ENCODE data around the gene PPP1R15B.

PPP1R15B gene

DNA sequence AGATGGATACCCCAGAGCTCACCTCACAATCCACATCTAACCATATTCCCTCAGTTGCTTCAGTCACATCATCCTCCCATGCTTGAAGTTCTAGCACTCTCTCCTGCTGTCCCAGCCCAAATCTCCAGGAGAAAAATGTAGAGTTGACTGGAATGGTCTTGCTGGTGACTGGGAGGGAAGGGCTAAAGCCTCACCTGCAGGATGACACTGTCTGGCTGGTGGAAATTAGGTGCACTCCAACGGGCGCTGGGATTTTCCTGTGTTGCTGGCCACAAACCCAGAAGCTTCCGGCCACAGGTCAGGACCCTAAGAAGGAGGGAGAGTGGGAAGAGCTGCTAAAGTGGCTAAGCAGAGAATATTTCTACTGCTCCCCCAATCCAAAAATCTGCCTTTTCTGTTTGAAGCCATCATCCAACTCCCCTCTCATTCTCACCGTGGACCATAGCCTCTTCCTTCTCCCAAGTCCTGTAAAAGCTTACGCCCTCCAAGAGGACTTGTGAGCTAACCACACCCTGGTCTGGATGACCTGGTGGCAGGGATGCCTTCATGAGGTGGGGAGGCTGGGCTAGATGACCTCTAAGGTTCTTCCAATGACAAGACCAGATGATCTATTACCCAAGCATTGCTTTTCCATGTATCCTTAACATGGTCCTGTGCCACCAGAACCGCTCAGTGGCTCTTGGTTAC is 37.5 kb upstream of the PPP1R15B start:
- TF ChIP-seq, protein P1, sequence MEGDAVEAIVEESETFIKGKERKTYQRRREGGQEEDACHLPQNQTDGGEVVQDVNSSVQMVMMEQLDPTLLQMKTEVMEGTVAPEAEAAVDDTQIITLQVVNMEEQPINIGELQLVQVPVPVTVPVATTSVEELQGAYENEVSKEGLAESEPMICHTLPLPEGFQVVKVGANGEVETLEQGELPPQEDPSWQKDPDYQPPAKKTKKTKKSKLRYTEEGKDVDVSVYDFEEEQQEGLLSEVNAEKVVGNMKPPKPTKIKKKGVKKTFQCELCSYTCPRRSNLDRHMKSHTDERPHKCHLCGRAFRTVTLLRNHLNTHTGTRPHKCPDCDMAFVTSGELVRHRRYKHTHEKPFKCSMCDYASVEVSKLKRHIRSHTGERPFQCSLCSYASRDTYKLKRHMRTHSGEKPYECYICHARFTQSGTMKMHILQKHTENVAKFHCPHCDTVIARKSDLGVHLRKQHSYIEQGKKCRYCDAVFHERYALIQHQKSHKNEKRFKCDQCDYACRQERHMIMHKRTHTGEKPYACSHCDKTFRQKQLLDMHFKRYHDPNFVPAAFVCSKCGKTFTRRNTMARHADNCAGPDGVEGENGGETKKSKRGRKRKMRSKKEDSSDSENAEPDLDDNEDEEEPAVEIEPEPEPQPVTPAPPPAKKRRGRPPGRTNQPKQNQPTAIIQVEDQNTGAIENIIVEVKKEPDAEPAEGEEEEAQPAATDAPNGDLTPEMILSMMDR (conservative IDR thresholded peaks at IDR 0.05; ENCODE audit: low read depth, low read length): no peak
- no peak for DNase-seq (ENCODE audit: low read depth)
- H3K4me3 ChIP-seq (ENCODE audit: low read length): no peak overlapping the region

DNA sequence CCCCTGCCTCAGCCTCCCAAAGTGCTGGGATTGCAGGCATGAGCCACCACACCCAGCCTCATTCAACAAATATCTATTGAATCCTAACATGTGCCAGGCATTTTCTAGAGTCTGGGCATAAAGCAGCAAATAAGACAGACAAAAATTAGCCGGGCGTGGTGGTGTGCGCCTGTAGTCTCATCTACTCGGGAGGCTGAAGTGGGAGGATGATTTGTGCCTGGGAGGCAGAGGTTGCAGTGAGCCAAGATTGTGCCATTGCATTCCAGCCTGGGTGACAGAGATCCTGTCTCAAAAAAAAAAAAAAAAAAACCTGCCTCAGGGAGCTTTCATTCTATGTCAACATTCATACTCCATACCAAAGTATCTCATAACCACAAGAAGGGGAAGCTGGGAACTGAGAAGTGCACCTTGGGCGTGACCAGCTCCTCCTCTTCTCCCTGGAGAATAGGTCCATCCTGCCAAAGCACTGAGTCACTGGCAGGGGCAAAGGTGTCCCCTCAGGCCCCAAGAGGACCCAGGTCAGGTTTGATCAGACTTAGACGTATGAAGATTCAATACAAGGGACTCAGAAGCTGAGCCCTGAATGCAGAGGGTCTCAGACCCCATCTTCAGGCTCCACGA is 36.8 kb upstream of the PPP1R15B start:
- TF ChIP-seq, protein P1 (conservative IDR thresholded peaks at IDR 0.05; ENCODE audit: low read depth, low read length): no peak
- no peak for DNase-seq (ENCODE audit: low read depth)
- no peak overlapping the region for H3K4me3 ChIP-seq (ENCODE audit: low read length)

DNA sequence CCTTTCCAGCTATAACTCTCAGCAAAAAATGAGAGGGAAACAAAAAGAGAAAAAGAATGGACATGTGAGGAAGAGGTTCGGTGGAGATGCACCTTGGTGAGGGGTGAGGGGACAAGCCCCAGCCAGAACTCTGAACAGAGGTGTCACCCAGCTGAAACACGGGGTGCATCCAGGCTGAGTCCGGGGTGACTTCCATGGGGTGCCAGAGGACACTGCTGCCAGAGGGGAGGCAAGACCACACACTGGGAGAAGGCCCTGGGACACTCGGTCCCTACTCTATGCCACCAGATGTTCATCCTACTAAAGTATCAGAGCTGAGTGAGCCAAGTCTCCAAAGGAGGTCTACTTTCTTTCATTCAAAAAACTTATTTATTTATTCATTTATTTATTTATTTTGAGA is 36.1 kb upstream of the PPP1R15B start:
- TF ChIP-seq, protein P1 (conservative IDR thresholded peaks at IDR 0.05; ENCODE audit: low read depth, low read length): no peak
- no peak for DNase-seq (ENCODE audit: low read depth)
- no peak overlapping the region for H3K4me3 ChIP-seq (ENCODE audit: low read length)

DNA sequence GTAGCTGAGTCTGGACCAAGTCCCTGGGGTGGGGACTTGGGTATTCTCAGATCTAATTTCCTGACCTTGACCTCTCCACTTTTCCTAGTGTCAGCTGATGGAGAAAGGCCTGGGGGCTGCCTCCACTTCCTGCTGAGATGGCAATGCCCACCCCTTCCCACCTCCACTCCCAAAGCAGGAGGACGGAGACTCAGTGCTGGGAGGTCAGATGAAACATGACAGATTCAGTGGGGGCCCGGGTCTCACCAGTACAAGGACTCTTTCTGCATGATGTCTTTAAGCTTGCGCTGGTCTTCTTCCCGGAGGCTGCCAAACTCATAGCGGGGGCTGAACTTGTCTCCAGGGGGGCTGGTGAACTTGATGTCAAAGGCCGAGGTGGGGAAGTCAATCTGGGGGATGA is 35.6 kb upstream of the PPP1R15B start:
- TF ChIP-seq, protein P1 (conservative IDR thresholded peaks at IDR 0.05; ENCODE audit: low read depth, low read length): no peak
- no peak for DNase-seq (ENCODE audit: low read depth)

DNA sequence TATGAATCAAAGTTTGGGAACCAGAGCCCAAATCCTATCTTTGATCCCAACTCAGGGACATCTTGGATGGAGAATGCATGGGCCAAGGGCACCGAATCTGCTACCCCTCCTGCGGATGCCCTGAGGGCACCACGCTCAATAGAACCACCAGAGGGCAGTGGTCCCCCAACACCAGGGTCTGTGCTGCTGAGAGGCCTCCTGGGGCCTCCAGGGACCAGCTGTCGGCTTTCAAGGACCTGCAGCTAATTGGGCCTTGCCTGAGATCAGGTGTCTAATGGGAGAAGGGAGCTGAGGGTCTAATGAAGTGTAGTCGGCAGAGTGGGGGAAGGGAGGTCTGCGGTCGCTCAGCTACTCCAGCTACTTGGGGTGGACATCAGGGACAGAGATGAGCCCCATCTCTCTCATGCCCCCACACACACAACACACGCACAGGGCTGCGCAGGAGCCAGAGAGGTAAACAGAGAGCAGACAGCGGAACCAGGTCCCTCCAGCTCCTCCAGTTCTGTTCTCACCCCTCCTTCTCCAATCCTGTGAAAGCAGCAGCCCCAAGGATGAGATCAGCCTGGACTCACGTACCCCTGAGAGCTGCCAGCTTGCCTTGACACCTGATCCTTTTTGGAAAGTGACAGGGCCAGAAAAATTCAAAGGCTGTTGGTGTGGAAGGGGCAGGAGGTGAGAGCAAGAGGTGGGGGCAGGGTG is 34.9 kb upstream of the PPP1R15B start:
- H3K4me3 ChIP-seq (ENCODE audit: low read length): no peak overlapping the region
- no peak for DNase-seq (ENCODE audit: low read depth)
- TF ChIP-seq, protein P1 (conservative IDR thresholded peaks at IDR 0.05; ENCODE audit: low read depth, low read length): peak; percentile 88

More for the DNA sequence above, 35.6 kb upstream of the PPP1R15B start:
- no peak overlapping the region for H3K4me3 ChIP-seq (ENCODE audit: low read length)

DNA sequence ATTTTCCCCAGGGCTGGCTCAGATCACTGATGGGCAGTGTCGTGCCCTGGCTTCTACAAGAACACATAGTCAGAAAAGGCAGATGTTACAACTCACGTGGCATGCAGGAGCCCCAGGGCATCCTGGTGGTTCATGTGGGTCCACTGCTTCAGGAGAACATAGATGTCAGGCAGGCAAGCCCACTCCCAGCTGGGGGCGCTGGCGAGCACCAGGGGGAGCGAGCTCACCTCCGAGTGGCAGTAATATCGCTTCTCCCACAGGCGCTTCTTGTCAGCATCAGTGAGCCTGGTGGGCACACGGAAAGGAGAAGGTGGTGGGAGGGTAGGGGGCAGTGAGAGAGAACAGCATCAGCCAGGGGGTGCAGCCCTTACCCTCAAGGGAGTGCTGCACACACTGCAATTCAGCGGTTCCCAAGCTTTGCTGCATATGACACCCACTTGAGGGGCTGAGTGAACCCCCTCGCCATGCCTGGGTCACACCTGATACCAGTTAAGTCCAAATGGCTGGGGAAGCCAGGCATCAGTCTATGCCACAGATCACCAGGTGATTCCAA is 34.3 kb upstream of the PPP1R15B start:
- TF ChIP-seq, protein P1 (conservative IDR thresholded peaks at IDR 0.05; ENCODE audit: low read depth, low read length): peak; percentile 73
- DNase-seq (ENCODE audit: low read depth): no peak
- no peak overlapping the region for H3K4me3 ChIP-seq (ENCODE audit: low read length)
